CD4-positive, alpha-beta T cell treated with Interleukin-4 for 1 hour (primary cell): ENCODE results near the gene LRRC42.

ENCODE experiments used
- DNase-seq, 2 donors: peaks; one replicate each; pipeline ENCODE4 v3.0.0-alpha.2; 2020 to 2022

Gene LRRC42, protein sequence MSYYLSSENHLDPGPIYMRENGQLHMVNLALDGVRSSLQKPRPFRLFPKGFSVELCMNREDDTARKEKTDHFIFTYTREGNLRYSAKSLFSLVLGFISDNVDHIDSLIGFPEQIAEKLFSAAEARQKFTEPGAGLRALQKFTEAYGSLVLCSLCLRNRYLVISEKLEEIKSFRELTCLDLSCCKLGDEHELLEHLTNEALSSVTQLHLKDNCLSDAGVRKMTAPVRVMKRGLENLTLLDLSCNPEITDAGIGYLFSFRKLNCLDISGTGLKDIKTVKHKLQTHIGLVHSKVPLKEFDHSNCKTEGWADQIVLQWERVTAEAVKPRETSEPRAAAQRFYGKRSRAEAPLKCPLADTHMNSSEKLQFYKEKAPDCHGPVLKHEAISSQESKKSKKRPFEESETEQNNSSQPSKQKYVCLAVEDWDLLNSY

DNA sequence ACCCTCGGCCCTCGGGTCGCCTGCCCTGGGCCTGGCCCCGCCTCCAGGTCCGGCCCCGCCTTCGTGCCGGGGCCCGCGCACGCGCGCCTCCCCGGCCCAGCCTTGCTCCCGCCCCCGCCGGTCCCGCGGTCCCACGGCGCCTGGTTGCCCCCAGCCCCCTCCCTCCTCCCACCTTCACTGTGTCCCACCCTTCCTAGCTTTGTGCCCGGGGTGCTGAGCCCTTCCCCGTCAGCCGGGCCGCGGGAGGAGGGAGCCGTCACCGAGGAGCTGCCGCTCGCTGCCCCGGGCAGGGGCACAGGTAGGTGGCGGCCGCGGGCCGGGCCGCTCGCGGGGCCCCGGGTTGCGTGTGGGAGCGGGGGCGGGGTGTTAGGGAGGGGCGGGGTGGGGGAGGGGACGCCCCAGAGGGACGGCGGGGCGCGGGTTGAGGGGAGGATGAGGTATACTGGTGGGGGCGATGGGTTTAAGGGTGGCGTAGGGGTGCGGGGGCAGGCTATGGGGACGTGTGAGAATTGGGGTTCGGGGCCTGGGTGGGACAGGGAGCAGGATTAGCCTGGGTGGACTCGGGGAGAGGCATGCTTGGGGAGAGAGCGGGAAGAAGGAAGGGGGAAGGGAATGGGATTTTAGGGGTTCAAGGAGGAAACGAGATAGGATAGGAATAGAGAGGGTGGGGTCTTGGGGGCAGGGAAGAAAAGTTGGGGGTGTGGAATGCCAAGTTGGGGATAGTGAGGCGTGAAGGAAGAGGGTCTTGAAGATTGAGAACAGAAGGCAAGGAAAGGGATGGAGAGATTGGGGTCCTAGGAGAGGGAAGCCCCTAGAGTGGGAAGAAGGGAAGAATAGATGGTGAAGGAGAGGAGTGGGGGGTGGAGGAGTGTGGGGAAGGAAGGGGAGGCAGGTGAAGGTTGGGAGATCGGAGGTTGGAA, at the start of gene LRRC42:
TSS of gene LRRC42 (plus strand) at position 99 of the 920 bp plus-strand sequence. CDS start 5,650 bp downstream, outside the sequence.
- DNase-seq, result no peak

DNA sequence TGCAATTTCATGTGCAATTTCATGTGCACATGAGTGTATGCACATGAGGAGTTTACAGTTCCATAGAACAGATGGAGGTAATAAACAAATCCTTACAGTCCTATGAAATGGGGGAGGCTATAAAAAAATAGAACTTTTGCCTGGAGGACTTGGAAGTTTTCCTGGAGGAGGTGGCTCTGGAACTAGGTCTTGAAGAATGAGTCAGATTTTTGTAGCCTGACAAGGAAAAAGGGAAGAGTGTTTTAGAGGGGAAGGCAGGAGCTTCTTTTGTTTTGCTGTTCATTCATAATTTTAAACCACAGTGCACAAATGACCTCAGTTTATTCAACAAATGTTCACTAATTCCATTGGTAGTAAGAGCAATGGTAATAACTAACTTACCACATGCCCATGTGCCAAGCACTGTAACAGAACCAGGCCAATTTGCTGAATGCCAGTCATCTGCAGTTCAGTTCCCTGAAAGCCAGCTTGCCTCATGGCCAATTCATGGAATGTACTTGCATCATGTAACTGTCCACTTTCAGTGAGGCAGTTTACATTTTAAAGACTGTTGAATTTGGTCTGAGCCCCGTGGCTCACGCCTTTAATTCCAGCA, 49.4 kb upstream of the LRRC42 start:
- DNase-seq, result no peak

GRCh38 chr1:53899206-53899628, 46.9 kb upstream of the LRRC42 start:
- no peak for DNase-seq

GRCh38 chr1:53899708-53900107, 46.4 kb upstream of the LRRC42 start:
- no peak for DNase-seq

DNA sequence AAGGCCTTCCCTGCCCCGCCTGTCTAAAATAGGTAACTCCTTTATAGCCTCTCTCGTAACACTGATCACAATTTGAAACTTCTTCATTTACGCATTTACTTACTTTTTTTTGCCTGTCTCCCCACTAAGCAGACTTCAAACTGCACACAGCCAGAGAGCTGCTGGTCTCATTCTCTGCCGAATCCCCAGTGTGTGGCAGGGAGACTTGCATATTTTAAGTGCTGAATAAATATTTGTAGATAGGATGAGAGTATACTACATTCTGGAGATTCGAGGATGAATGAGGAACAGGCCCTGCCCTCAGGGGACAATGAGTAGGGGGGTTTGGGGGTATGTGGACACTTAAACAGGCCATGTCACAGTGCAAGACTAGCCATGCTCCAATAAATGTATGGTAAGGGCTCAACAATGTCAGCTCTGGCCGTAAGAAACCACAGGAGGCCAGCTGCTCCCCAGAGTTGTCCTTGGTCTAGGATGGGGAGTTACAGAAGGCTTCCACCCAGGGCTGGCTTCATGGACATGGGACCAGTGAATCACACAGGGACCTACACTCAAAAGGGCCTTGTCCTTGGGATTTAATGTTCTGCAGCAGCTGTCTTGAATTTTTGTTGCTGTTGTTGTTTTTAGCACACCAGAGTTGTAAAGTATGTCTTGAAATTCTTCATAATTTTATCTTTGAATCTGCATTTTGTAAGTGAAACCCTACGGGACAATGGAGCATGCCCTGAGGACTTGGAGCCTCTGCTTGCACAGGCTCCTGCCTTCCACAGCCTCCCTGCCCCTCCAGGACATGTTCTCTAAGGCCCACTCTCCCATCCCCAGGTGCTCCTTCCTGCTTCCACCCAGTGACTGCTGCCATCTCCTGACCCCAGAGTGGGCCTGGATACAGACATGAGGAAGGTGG, 43.7 kb upstream of the LRRC42 start:
- DNase-seq, result no peak

GRCh38 chr1:53905509-53905908, 40.6 kb upstream of the LRRC42 start:
- no peak for DNase-seq

GRCh38 chr1:53906121-53906520, 40.0 kb upstream of the LRRC42 start:
- DNase-seq, result no peak

DNA sequence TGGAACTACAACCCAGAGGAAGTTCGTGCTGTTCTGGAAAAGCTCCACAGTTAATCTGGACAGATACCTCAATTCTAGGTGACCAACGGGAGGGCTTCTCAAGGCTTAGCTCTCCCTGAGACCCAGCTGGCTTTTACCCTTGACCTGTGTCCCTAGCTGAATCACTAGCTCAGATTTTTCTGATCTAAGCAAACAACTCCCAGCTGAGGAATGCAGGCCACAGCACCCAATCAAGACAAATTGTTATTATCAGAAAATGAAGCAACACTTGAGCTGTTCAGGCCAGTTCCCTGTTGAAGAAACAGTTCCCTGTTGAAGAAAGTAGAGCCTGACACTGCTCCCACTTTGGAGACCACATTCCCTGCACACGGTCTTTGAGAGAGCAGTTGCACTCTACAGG, 36.2 kb upstream of the LRRC42 start:
- DNase-seq, result no peak

GRCh38 chr1:53911442-53911841, 34.7 kb upstream of the LRRC42 start:
- no peak for DNase-seq

DNA sequence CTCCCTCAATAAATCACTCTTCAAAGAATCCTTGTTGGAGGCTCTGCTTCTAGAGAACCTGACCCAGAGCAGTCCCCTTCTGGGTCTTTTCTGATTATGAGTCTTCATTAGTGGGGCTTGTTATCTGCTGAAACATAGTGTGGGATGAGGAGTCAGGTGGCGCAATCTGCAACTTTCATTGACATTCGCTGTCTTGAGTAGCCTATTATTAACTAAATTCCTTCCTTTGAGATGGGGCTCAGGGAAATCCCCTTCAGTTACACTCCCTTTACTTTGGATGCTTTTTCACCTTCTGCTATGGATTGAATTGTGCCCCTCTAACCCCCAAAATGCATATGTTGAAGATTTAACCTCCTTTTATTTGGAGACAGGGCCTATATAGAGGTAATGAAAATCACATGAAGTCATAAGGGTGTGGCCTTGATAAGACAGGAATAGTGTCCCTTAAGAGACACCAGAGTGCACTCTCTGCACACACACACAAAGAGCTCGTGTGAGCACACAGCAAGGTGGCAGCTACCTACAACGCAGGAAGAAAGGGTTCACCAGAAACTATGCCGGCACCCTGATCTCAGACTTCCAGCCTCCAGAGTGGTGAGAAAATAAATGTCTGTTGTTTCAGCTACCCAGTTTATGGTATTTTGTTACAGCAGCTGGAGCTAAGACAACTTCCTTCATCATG, 32.7 kb upstream of the LRRC42 start:
- DNase-seq, result no peak

DNA sequence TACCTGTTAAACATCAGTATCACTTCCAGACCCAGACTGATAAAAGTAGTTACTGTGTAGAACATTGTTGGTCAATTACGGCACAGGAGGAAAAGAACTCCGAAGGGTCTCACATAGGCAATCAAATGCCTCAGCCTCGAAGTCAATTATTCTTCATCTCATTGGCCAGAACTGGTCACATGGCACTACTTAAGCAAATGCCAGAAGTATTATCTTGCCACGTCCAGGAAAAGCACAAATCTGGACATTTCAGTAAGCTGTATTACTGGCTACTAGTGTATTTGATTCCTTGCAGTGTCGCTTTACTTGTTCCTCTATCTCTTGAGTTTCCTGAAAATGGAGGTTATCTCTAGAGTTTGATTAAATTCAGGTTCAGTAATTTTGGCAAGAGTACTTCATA, 27.8 kb upstream of the LRRC42 start:
- no peak for DNase-seq

GRCh38 chr1:53919675-53920066, 26.5 kb upstream of the LRRC42 start:
- DNase-seq, result no peak

DNA sequence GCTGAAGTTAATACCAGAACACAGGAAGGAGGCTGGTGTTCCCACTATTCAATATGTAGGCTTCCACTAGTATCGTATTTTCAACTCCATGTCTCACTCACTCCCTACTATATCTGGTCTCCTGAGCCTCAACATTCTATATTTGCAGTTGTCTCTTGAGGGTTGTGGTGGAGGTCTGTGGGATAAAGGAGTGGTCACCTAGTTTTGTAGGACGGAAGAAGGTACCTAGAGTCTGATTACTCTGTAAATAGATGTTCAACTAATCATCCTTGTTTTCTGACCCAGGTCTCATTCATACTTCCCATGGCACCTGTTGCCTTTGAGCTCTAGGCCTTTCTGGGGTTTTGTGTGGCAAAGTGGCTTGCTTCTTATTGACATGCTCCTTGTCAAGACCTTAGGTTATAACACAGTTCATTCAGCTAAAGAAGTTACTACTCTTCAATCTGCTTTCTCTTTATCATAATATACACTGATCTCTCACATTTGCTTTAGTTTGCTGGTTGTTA, 18.7 kb upstream of the LRRC42 start:
- no peak for DNase-seq

- no peak for DNase-seq
These were observed 16.7 kb upstream of the LRRC42 start for GRCh38 chr1:53929246-53929960.

- no peak for DNase-seq
These were observed 15.2 kb upstream of the LRRC42 start for GRCh38 chr1:53930932-53931331.

DNA sequence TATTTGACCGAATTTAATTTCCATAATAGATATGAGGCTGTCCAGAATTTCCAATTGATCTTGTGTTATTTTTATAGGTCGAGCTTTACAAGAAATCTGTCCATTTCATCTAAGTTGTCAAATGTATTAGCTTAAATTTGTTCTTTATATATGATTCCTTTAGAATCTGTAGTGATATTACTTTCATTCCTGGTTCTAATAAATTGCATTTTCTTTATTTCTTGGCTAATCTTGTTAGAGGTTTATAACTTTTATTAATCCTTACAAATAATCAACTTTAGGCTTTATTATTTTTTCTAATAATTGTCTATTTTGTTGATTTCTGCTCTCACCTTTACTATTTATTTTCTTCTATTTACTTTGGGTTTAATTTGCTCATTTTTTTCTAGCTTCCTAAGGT, 14.6 kb upstream of the LRRC42 start:
- DNase-seq, result no peak

DNA sequence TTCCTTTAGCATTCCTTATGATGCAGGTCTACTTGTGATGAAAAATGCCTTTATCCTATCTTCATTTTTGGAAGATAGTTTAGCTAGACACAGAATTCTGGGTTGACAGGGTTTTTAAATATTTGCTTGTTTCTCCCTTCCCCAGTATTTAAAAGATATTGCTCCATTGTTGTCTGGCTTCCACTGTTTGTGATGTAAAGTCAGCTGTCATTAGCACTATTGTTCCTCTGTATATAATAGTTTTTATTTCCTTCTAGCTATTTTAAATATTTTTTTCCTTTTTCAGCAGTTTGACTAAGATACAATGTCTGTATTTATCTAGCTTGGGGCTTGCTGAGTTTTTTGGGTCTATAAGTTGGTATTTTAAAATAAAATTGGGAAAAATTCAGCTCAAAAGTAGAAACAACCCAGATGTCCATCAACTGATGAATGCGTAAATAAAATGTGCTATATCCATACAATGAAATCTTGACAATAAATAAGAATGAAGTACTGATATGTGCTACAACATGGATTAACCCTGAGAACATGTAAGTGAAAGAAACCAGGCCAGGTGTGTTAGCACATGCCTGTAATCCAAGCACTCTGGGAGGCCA, 11.9 kb upstream of the LRRC42 start:
- no peak for DNase-seq

- no peak for DNase-seq
These were observed 9.7 kb upstream of the LRRC42 start for GRCh38 chr1:53936430-53936829.

DNA sequence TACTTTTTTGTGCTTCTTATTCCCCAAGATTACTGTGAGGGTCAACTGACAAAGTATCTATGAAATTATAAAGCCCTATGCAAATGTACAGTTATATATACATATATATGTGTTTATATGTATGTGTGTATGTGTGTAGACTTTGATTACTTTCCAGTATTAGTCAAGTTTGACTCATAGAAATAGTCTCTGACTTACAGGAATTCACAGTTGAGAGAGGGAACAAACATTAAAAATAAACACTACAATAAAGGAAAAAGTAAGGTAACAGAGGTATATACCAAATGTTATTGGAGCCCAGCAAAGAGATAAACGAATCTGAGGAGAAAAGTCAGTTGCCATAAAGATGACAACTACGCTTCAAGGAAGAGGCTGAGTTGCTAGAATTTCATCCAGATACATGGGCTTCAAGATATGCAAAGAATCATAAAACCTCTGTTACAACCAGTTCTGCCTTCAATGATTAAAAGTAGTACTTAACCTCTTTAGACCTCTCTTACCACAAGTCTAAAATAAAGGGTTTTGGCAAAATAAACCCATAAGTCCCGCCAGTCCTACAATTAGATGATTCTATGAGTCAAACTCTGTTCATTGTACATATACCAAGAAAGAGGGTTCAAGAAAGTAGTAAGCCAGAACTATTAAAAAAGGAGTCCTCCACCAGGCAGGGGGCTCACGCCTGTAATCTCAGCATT, 7.9 kb upstream of the LRRC42 start:
- no peak for DNase-seq
